ENCODE measurements around the gene RGR.

DNA sequence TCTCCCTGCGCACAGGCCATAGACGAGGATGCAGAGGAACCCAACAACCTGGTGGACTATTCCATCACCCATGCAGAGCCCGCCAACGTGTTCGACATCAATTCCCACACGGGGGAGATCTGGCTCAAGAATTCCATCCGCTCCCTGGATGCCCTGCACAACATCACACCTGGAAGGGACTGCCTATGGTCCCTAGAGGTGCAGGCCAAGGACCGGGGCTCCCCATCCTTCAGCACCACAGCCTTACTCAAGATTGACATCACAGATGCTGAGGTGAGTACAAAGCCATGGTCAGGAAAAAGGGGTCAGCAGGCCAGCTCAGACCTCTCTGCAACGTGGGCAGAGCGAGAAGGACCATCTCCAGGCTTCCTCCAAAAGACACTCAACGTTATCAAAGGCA, 31.8 kb upstream of the RGR start:
- TF ChIP-seq, protein P1, sequence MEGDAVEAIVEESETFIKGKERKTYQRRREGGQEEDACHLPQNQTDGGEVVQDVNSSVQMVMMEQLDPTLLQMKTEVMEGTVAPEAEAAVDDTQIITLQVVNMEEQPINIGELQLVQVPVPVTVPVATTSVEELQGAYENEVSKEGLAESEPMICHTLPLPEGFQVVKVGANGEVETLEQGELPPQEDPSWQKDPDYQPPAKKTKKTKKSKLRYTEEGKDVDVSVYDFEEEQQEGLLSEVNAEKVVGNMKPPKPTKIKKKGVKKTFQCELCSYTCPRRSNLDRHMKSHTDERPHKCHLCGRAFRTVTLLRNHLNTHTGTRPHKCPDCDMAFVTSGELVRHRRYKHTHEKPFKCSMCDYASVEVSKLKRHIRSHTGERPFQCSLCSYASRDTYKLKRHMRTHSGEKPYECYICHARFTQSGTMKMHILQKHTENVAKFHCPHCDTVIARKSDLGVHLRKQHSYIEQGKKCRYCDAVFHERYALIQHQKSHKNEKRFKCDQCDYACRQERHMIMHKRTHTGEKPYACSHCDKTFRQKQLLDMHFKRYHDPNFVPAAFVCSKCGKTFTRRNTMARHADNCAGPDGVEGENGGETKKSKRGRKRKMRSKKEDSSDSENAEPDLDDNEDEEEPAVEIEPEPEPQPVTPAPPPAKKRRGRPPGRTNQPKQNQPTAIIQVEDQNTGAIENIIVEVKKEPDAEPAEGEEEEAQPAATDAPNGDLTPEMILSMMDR (conservative IDR thresholded peaks at IDR 0.05; ENCODE audit: low read depth, low read length) = no peak
- TF ChIP-seq EZH2 (IDR thresholded peaks at IDR 0.05; ENCODE audit: low read length, unreplicated experiment) = no peak
- no peak for TF ChIP-seq EZH2phosphoT487 (IDR thresholded peaks at IDR 0.05; ENCODE audit: borderline replicate concordance, low read length)

All from PC-3 (cell line).